H1 (cell line): ENCODE data around the gene OR2T27. TPM values are rescaled to one million over a fixed set of nuclear protein-coding genes. Genes with fewer than 3 reads are reported as not detected.
"Not testable (repeated sequence)": the region's sequence is repeated elsewhere in the genome, so short reads cannot be mapped to it uniquely, and the experiment has no call there.

Source experiments
- CTCF ChIA-PET: fragments of 300-600 bp; sonication (Branson Sonifier 250); formaldehyde crosslinking; loops from one replicate; lab custom pipeline; 2021; ENCODE audit not compliant: partially characterized antibody; lab: Charles Lee
- POLR2A ChIA-PET: fragments of 300-600 bp; sonication (Branson Sonifier 250); formaldehyde crosslinking; loops from one replicate; lab custom pipeline; 2021; ENCODE audit warnings: inconsistent platforms; ENCODE audit not compliant: partially characterized antibody; lab: Charles Lee
- DNase-seq, 2 experiments: peaks; one replicate each; pipeline versions ENCODE4 v3.0.0 to v3.0.0-alpha.2; 2010 to 2022; ENCODE audit warnings: low spot score in 2 of 2, low read depth in 1 of 2, mixed read lengths in 1 of 2
- FAIRE-seq: peaks from 2 replicates; lab custom pipeline; 2011; peaks lifted over from hg19 to GRCh38; lab: Jason Lieb, UNC
- H2AFZ ChIP-seq: 2 replicates; pipeline ENCODE4 v1.8.1; 2012; ENCODE audit warnings: low read length, inconsistent platforms
- H2AK5ac ChIP-seq: 2 replicates; pipeline ENCODE4 v1.6.1; 2013; ENCODE audit warnings: low read depth, low read length
- H2BK120ac ChIP-seq: replicated peaks from 2 replicates; pipeline ENCODE3; 2013; ENCODE audit warnings: low read depth, low read length, inconsistent platforms
- H2BK12ac ChIP-seq: 2 replicates; pipeline ENCODE4 v1.6.1; 2013; ENCODE audit warnings: low read depth, low read length
- H2BK15ac ChIP-seq: 2 replicates; pipeline ENCODE4 v1.6.1; 2013; ENCODE audit warnings: low read length
- H2BK20ac ChIP-seq: 2 replicates; pipeline ENCODE4 v1.6.1; 2013; ENCODE audit warnings: low read length
- H2BK5ac ChIP-seq: 2 replicates; pipeline ENCODE4 v1.6.1; 2013; ENCODE audit warnings: low read depth, low read length
- H3K14ac ChIP-seq: 2 replicates; pipeline ENCODE4 v1.6.1; 2013; ENCODE audit warnings: inconsistent platforms; ENCODE audit not compliant: insufficient read length
- H3K18ac ChIP-seq: 2 replicates; pipeline ENCODE4 v1.6.1; 2013; ENCODE audit warnings: low read length; ENCODE audit errors: extremely low read depth
- H3K23ac ChIP-seq: 2 replicates; pipeline ENCODE4 v1.6.1; 2013; ENCODE audit warnings: inconsistent platforms; ENCODE audit not compliant: insufficient read length
- H3K23me2 ChIP-seq: 2 replicates; pipeline ENCODE4 v1.6.1; 2013; ENCODE audit warnings: low read depth, low read length
- H3K27ac ChIP-seq: 2 replicates; pipeline ENCODE4 v1.6.1; 2011; ENCODE audit warnings: low read depth, low read length, inconsistent platforms
- H3K27me3 ChIP-seq, 4 experiments: replicated peaks in 1 of 4; 1 replicate in 1 of 4; 2 replicates in 3 of 4; pipeline versions ENCODE4 v1.6.1 to v1.8.1; 2011 to 2013; ENCODE audit warnings: low read length in 3 of 4, mild to moderate bottlenecking in 3 of 4, inconsistent platforms in 2 of 4, mixed read lengths in 2 of 4, moderate library complexity in 1 of 4; ENCODE audit not compliant: control insufficient read depth in 3 of 4, insufficient read depth in 3 of 4; ENCODE audit errors: extremely low read depth in 1 of 4
- H3K36me3 ChIP-seq, 4 experiments: 2 replicates each; pipeline versions ENCODE4 v1.6.1 to v1.8.1; 2011 to 2013; ENCODE audit warnings: mild to moderate bottlenecking in 4 of 4, low read length in 3 of 4, moderate library complexity in 2 of 4, control low read depth in 1 of 4, inconsistent platforms in 1 of 4; ENCODE audit not compliant: insufficient read depth in 4 of 4, control insufficient read depth in 2 of 4
- H3K4ac ChIP-seq: replicated peaks from 2 replicates; pipeline ENCODE3; 2013; ENCODE audit warnings: low read length, low read depth, mixed read lengths, inconsistent platforms; ENCODE audit not compliant: insufficient read length
- H3K4me1 ChIP-seq, 4 experiments: replicated peaks in 1 of 4; 1 replicate in 1 of 4; 2 replicates in 3 of 4; pipeline versions ENCODE4 v1.6.1 to v1.8.1; 2011 to 2013; ENCODE audit warnings: low read length in 3 of 4, inconsistent platforms in 2 of 4, mixed read lengths in 1 of 4; ENCODE audit not compliant: insufficient read depth in 4 of 4, control insufficient read depth in 3 of 4
- H3K4me2 ChIP-seq, 2 experiments: 2 replicates each; pipeline versions ENCODE4 v1.6.1 to v1.8.1; 2011 to 2013; ENCODE audit warnings: low read depth in 2 of 2, low read length in 2 of 2, control low read depth in 1 of 2, inconsistent platforms in 1 of 2, mild to moderate bottlenecking in 1 of 2; ENCODE audit not compliant: insufficient read depth in 1 of 2
- H3K4me3 ChIP-seq, 4 experiments: fragments of 200-600, 300-600 bp in 1 of 4; sonication (generic), shearing (Covaris generic), sonication (Bioruptor Twin) in 1 of 4; 2 replicates each; pipeline versions ENCODE4 v1.5.1 to v1.8.1; 2011 to 2016; ENCODE audit warnings: low read length in 4 of 4, low read depth in 3 of 4, control low read depth in 2 of 4, inconsistent platforms in 2 of 4, mild to moderate bottlenecking in 2 of 4, mixed read lengths in 1 of 4, moderate library complexity in 1 of 4; ENCODE audit not compliant: insufficient read depth in 2 of 4; ENCODE audit errors: extremely low read depth in 1 of 4
- H3K56ac ChIP-seq: replicated peaks from 2 replicates; pipeline ENCODE3; 2013; ENCODE audit warnings: low read depth, mild to moderate bottlenecking, mixed read lengths, low read length, inconsistent platforms; ENCODE audit not compliant: insufficient read length
- H3K79me1 ChIP-seq: 2 replicates; pipeline ENCODE4 v1.6.1; 2013; ENCODE audit warnings: low read depth, low read length, control low read depth
- H3K79me2 ChIP-seq, 2 experiments: 2 replicates each; pipeline versions ENCODE4 v1.6.1 to v1.8.1; 2012 to 2013; ENCODE audit warnings: low read length in 2 of 2, mild to moderate bottlenecking in 2 of 2, inconsistent platforms in 1 of 2; ENCODE audit not compliant: insufficient read depth in 2 of 2, control insufficient read depth in 1 of 2
- H3K9ac ChIP-seq, 4 experiments: replicated peaks in 1 of 4; 1 replicate in 1 of 4; 2 replicates in 3 of 4; pipeline versions ENCODE4 v1.6.1 to v1.8.1; 2011 to 2013; ENCODE audit warnings: low read depth in 3 of 4, low read length in 3 of 4, control low read depth in 2 of 4, mild to moderate bottlenecking in 2 of 4, moderate library complexity in 2 of 4, inconsistent platforms in 1 of 4; ENCODE audit errors: extremely low read depth in 1 of 4
- H3K9me3 ChIP-seq, 2 experiments: 2 replicates each; pipeline versions ENCODE4 v1.6.1 to v1.8.1; 2012 to 2013; ENCODE audit warnings: mild to moderate bottlenecking in 2 of 2, moderate library complexity in 2 of 2, control low read depth in 1 of 2, inconsistent platforms in 1 of 2, low read depth in 1 of 2, low read length in 1 of 2, mixed read lengths in 1 of 2; ENCODE audit not compliant: insufficient read depth in 2 of 2
- H4K20me1 ChIP-seq, 2 experiments: replicated peaks in 1 of 2; 2 replicates each; pipeline versions ENCODE3 to v1.8.1; 2011 to 2013; ENCODE audit warnings: inconsistent platforms in 2 of 2, low read length in 2 of 2, mild to moderate bottlenecking in 1 of 2; ENCODE audit not compliant: insufficient read depth in 2 of 2, control insufficient read depth in 1 of 2
- H4K5ac ChIP-seq: 2 replicates; pipeline ENCODE4 v1.6.1; 2013; ENCODE audit warnings: low read length, low read depth, mixed read lengths, inconsistent platforms; ENCODE audit not compliant: insufficient read length
- H4K8ac ChIP-seq: 2 replicates; pipeline ENCODE4 v1.8.0; 2013; ENCODE audit warnings: mild to moderate bottlenecking, moderate library complexity, low read length, inconsistent platforms; ENCODE audit not compliant: insufficient read depth; ENCODE audit errors: extremely low read depth
- H4K91ac ChIP-seq: replicated peaks from 2 replicates; pipeline ENCODE3; 2013; ENCODE audit warnings: low read length, mixed read lengths, inconsistent platforms; ENCODE audit not compliant: insufficient read length
- WGBS, 2 experiments: shearing (Covaris generic) in 1 of 2; methylation state at CpG; one replicate each; pipeline versions ENCODE4 v1.1.6 to v1.1.7; 2013 to 2015; ENCODE audit warnings: low lambda C conversion rate in 2 of 2, mixed read lengths in 2 of 2, inconsistent platforms in 1 of 2, low coverage in 1 of 2, missing lambda C conversion rate in 1 of 2; ENCODE audit not compliant: insufficient replicate concordance in 2 of 2, insufficient coverage in 1 of 2, insufficient read length in 1 of 2; ENCODE audit errors: extremely low coverage in 1 of 2, missing lambda C conversion rate in 1 of 2; 5-methylcytosine and 5-hydroxymethylcytosine counted together
- long read RNA-seq, 2 experiments: library from RNA in 1 of 2; library from capped mRNA in 1 of 2; stranded (forward); transcript quantifications; one replicate each; pipeline ENCODE4 v2.0.0, GENCODE V29; 2021; ENCODE audit warnings: inconsistent platforms in 1 of 2
- polyA minus RNA-seq, 3 experiments: library from RNA; depleted of rRNA, polyadenylated mRNA; stranded (reverse); fragments of >200 nt; gene quantifications; 1 replicate in 2 of 3; 2 replicates in 1 of 3; pipeline ENCODE4 v1.2.3, GENCODE V29; 2011
- polyA plus RNA-seq, 7 experiments: library from polyadenylated mRNA; depleted of rRNA in 3 of 7; stranded (reverse) in 5 of 7; unstranded in 2 of 7; fragments of >200 nt in 5 of 7; fragments of 200-250 nt in 2 of 7; gene quantifications; 1 replicate in 5 of 7; 2 replicates in 1 of 7; 4 replicates in 1 of 7; pipeline versions ENCODE4 v1.2.1 to v1.2.3, GENCODE V29; 2011 to 2013; ENCODE audit warnings: missing spikeins in 2 of 7, mixed read lengths in 2 of 7
- total RNA-seq: library from RNA; stranded (reverse); fragmentation: NEBNext Ultra II Directional; extraction: Animal tissue kit (Norgen Biotek cat#: 25700); gene quantifications from 2 replicates; pipeline ENCODE4 v1.2.1, GENCODE V29; 2021

The OR2T27 gene
- total RNA-seq, result not detected in 2 replicates
- not detected in 2 replicates for polyA plus RNA-seq (2011; rRNA removed)
- polyA plus RNA-seq (2011; cell fraction: cytosol; rRNA removed), result not detected
- polyA plus RNA-seq (2011; cell fraction: nucleus; rRNA removed), result not detected
- not detected in 4 replicates for polyA plus RNA-seq (2012, experiment 1 of 2)
- not detected for polyA plus RNA-seq (2012, experiment 2 of 2)
- not detected for polyA plus RNA-seq (2013, experiment 1 of 2)
- polyA plus RNA-seq (2013, experiment 2 of 2), result not detected
- not detected in 2 replicates for polyA minus RNA-seq (2011; rRNA and poly(A)+ RNA removed)
- not detected for polyA minus RNA-seq (2011; cell fraction: cytosol; rRNA and poly(A)+ RNA removed)
- not detected for polyA minus RNA-seq (2011; cell fraction: nucleus; rRNA and poly(A)+ RNA removed)
- long read RNA-seq, experiment 1, result 0 reads
- long read RNA-seq, experiment 2, result 0 reads

GRCh38 chr1:248655354-248655753 lies at the start of gene OR2T27:
TSS of gene OR2T27 (minus strand) at chr1:248655528. CDS start at chr1:248650884, 4,644 bp downstream.
- POLR2A ChIA-PET, H4K91ac ChIP-seq: not testable (repeated sequence)
- 60% methylated on average over 1 of the region's 3 CpGs; no CpG with 5 or more reads in 1 of the 2 experiments for WGBS, 2 experiments

More at GRCh38 chr1:248655354-248655753, at the start of gene OR2T27:
- H2AK5ac ChIP-seq, H3K79me1 ChIP-seq, H2BK20ac ChIP-seq, H2AFZ ChIP-seq, H3K36me3 ChIP-seq, H2BK15ac ChIP-seq, H3K4ac ChIP-seq, H4K5ac ChIP-seq, H3K14ac ChIP-seq, H4K20me1 ChIP-seq, H2BK12ac ChIP-seq, CTCF ChIA-PET, H3K23me2 ChIP-seq, H3K56ac ChIP-seq, H2BK120ac ChIP-seq, H3K4me2 ChIP-seq, FAIRE-seq, H3K27ac ChIP-seq, H3K9ac ChIP-seq, H3K4me3 ChIP-seq, H3K79me2 ChIP-seq, H3K9me3 ChIP-seq, DNase-seq, H3K27me3 ChIP-seq, H3K18ac ChIP-seq, H2BK5ac ChIP-seq, H3K4me1 ChIP-seq, H4K8ac ChIP-seq, H3K23ac ChIP-seq: not testable (repeated sequence)
